AG08395 (cell line): ENCODE measurements around the gene KCNK3.

Experiments used
- DNase-seq: peaks from one replicate; pipeline ENCODE4 v3.0.0; 2012; ENCODE audit warnings: mixed read lengths, low spot score

The KCNK3 gene

GRCh38 chr2:26666671-26667070, 25.9 kb upstream of the KCNK3 start:
- peak; percentile 44 for DNase-seq

GRCh38 chr2:26668041-26668440, 24.5 kb upstream of the KCNK3 start:
- DNase-seq: no peak

GRCh38 chr2:26668856-26669750, 23.4 kb upstream of the KCNK3 start:
- DNase-seq: no peak

GRCh38 chr2:26670171-26670570, 22.4 kb upstream of the KCNK3 start:
- DNase-seq: peak; percentile 44

GRCh38 chr2:26670931-26671460, 21.5 kb upstream of the KCNK3 start:
- DNase-seq: no peak

GRCh38 chr2:26671691-26672090, 20.8 kb upstream of the KCNK3 start:
- no peak for DNase-seq

- no peak for DNase-seq
Observed at GRCh38 chr2:26672112-26672817, 20.3 kb upstream of the KCNK3 start.

- no peak for DNase-seq
Observed at GRCh38 chr2:26672818-26673393, 19.6 kb upstream of the KCNK3 start.

- no peak for DNase-seq
Observed at GRCh38 chr2:26674002-26674751, 18.3 kb upstream of the KCNK3 start.

- no peak for DNase-seq
Observed at GRCh38 chr2:26674771-26675170, 17.8 kb upstream of the KCNK3 start.

GRCh38 chr2:26675651-26676255, 16.8 kb upstream of the KCNK3 start:
- no peak for DNase-seq

- DNase-seq: no peak
Observed at GRCh38 chr2:26678035-26678434, 14.5 kb upstream of the KCNK3 start.

- DNase-seq: no peak
Observed at GRCh38 chr2:26679867-26680266, 12.7 kb upstream of the KCNK3 start.

GRCh38 chr2:26681656-26682055, 10.9 kb upstream of the KCNK3 start:
- DNase-seq: no peak

GRCh38 chr2:26682155-26682554, 10.4 kb upstream of the KCNK3 start:
- DNase-seq: no peak

- no peak for DNase-seq
Observed at GRCh38 chr2:26683583-26683982, 8.9 kb upstream of the KCNK3 start.

- DNase-seq: no peak
Observed at GRCh38 chr2:26685341-26685740, 7.2 kb upstream of the KCNK3 start.

GRCh38 chr2:26685989-26686839, 6.3 kb upstream of the KCNK3 start:
- no peak for DNase-seq

- DNase-seq: no peak
Observed at GRCh38 chr2:26687328-26687727, 5.2 kb upstream of the KCNK3 start.

- DNase-seq: no peak
Observed at GRCh38 chr2:26687801-26688200, 4.7 kb upstream of the KCNK3 start.

GRCh38 chr2:26691161-26691560, 1.4 kb upstream of the KCNK3 start:
- DNase-seq: no peak
